ENCODE results near the gene ZNF438.
"Not testable (repeated sequence)": the region's sequence is repeated elsewhere in the genome, so short reads cannot be mapped to it uniquely, and the experiment has no call there.

ZNF438 gene

DNA sequence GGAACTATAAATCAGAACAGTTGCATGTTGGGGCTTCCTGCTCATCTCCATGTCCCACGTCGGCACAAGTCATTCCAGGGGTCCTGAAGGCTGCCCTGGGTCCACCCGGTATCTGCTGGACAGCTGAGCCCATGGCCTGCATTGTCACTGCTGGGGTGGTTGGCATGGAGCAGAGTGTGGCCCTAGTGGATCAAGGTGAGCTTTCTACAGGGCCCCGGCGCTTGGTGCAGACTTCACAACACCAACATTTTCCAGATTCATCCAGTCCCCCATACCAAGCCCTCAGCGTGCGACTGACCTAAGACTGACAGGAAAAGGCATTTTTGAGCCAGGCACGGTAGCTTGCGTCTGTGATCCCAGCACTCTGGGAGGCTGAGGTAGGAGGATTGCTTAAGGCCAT is 226.6 kb downstream of the ZNF438 start:
- DNase-seq (ENCODE audit: low read depth in 2 of 2), result no peak

DNA sequence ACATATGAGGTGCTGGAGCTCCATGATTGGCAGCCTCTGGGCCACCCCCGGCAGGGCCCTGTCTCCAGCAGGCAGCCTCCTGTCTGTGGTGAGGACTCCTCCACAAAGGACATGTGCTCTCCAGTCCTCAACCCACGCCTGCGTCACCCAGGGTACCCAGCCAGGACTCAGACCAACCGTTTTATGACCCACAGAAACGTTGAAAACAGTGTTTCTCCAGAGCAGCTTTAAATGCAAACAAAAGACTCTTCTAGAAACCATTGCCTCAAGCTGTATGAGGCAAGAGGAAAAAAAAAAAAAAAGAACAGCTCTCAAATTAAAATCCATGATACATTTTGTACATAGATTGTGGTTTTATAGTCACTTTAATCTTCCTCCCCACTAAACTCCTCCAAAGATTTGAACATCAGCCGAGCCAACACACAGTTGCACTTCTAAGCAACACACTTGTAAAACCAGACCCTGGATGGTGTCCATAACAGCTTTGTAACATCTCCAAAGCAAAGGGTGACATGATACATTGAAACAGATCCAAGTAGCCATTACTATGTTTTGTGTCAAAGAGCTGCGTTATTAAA is 227.1 kb downstream of the ZNF438 start:
- DNase-seq (ENCODE audit: low read depth in 2 of 2), result no peak

DNA sequence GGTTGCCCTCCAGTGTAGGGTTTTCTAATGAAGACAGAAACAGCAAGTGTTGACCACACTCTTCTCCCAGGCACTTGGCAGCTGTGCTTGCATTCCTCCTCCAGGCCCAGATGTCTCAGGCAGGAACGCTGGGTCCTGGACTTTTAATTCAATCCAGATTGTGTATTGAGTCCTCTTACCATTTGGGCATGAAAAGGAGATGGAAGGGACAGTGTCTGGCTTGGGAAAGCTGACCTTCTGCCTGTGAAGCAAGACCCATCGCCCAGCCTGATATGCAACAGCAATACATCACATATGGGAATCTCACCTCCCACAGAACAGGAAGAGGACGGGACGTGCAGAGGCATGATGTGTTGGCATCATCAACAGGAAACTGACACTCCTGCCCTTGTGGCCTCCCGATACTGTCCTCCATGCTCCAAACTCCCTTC is 227.8 kb downstream of the ZNF438 start:
- no peak for DNase-seq (ENCODE audit: low read depth in 2 of 2)

- no peak for DNase-seq (ENCODE audit: low read depth in 2 of 2)
Observed at GRCh38 chr10:30803058-30803457, 228.6 kb downstream of the ZNF438 start.

DNA sequence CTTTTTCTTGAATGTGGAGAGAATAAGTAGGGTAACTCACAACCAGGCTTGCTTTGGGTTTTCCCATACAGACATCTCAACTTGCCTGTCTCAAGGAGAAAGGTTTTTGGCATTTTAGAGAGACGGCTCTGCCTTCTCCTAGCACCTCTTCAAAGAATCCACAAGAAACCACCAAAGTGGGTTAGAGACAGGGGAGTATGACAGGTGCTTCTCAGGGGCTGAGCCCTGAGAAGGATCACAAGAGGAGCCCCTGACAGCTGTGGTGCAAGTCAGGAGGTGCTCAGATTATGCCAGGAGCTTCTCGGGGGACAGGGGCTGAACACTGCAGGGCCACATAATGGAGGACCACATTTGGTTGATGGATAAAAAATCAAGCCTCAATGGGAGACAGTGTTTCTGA is 231.3 kb downstream of the ZNF438 start:
- no peak for DNase-seq (ENCODE audit: low read depth in 2 of 2)

- no peak for DNase-seq (ENCODE audit: low read depth in 2 of 2)
Observed at GRCh38 chr10:30798646-30799185, 232.9 kb downstream of the ZNF438 start.

GRCh38 chr10:30795024-30795423 is 236.6 kb downstream of the ZNF438 start:
- DNase-seq (ENCODE audit: low read depth in 2 of 2), result not testable (repeated sequence)

Measured in stimulated activated CD4-positive, alpha-beta T cell treated with anti-CD3 and anti-CD28 coated beads, Interleukin-1b, Interleukin-23, amount 100 ng/mL, for 1 hour (primary cell).